GM18507 (cell line): Measurements from ENCODE around the gene PPP6R3.

Experiments
- DNase-seq: peaks from one replicate; pipeline ENCODE4 v3.0.0; 2011; ENCODE audit warnings: low read depth; ENCODE audit not compliant: insufficient read length; ENCODE audit errors: extremely low spot score
- FAIRE-seq: peaks from 2 replicates; lab custom pipeline; 2011; peaks lifted over from hg19 to GRCh38; lab: Jason Lieb, UNC

Gene PPP6R3

DNA sequence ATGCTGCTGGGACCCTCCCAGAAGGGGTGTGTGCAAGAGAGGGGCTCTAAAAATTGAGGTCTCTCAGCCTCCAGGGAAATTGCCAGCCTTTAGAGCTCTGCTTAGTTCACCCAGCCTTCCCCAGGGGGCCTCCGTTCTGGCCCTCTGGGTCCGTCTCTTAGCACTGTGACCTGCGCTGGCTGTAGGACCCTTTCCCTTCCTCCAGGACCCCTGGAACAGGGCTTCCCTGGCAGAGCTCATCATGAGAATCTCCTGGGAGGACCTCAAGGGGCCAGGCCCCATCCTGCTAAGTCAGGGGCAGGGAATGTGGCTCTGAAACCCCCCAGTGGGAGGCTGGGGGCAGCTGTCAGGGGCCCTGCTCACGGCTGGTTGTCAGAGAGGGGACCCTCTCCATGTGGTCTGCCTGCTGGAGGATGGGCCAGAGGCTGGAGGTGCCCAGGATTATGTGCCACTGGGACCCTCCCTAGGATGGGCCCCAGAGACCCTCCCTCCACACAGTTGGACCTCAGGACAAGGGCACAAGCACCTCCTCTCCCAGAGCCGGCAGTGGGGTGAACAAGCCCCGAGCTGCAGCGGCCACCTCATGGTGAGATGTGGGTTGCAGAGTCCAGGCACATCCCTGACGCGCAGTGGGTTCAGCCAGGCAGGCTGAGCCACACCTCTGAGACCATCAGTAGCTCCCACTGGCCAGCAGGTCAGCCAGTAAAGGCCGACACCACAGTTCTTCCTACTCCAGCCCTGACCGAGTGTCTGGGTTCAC lies 196.6 kb downstream of the PPP6R3 start:
- DNase-seq = no peak
- no peak for FAIRE-seq

DNA sequence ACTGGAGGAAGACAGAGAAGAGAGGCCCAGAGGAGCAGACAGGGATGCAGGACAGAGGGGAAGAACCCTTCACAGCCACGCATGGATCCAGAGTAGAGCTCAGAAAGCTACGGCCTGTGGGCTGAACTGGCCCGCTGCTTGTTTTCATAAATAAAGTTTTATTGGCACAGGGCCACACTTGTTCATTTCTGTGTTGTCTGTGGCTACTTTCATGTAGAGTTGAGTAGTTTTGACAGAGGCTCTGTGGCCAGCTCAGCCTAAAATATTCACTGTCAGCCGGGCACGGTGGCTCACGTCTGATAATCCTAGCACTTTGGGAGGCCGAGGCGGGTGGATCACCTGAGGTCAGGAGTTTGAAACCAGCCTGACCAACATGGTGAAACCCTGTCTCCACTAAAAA lies 197.5 kb downstream of the PPP6R3 start:
- DNase-seq (no peak), FAIRE-seq (no peak)

DNA sequence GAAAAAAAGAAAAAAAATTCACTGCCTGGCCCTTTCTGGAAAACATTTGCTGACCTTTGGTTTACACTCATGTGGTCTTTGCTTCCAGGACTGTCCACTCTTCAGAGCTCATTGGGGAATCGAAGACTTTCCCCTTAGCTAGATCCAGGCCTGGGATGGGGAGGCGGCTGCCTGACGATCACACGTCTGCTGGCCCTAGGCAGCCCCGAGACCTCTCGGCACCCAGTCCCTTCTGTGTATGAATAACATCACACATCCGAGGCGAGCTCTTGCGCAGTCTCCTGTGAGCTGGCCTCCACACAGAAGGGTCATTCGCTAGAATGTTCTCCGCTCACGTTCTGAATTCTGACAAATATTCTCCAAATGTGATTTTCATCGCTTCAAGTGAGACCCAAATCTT lies 198.1 kb downstream of the PPP6R3 start:
- no peak for FAIRE-seq

DNA sequence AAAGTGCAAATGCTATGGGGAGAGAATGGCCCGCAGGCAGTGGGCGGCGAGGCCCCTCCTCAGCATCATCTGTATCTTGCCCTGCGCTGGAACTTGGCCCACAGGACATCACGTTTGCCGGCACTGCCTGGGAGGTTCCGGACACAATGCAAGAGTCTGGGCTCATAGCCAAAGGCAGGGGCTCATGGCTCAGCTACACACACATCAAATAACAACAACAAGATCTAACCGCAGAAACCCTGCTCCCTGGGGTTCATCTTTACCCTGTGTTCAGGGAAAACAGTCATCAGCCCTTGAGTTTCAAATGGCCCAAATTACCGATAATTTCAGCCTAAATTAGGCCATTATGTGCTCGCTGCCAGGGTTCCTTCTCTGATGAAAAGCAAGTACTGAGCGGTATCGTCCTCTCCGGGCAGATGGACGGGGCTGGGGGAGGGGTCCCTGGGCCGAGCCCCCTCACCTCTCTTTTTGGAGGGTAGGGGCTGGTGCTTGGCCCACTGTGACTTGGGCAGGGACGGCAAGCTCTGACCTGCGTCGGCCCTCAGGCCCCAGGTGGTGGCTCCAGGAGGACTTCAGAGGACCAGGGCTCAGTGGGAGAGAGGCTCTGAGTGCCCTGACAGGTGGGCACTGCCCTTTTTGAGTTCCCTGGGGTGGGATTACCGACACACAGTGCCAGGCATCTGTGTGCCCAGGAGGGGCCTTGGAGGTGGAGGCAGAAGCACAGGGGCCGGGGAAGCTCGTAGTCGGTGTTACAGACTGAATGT lies 198.8 kb downstream of the PPP6R3 start:
- FAIRE-seq (no peak), DNase-seq (no peak)

More for the DNA sequence above, 198.1 kb downstream of the PPP6R3 start:
- DNase-seq = no peak

DNA sequence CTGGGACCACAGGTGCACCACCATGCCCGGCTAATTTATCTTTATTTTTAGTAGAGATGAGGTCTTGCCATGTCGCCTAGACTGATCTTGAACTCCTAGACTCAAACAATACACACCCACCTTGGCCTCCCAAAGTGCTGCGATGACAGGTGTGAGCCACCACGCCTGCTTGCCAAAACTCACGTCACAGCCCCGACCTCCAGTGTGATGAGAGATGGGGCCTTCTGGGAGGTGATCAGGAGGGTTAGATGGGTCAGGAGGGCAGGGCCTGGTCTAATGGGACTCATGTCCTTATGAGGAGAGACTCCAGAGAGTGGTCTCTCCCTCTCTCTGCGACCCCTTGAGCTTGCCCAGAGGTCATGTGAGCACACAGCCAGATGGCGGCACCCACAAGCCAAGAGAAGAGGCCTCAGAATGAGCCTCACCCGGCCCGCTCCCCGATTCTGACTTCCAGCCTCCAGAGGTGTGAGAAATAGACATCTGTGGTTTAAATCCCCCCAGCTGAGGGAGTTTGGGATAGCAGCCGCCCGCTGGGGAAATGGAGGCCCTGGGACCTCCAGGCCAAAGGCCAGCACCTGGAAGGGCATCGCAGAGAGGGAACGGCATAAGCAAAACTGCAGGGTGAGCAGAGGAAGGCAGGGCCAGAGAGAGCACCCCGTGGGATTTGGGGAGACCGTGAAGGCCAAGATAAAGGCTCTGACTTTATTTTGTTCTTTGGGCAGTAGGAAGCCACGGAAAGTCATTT lies 199.7 kb downstream of the PPP6R3 start:
- DNase-seq = no peak
- FAIRE-seq = no peak

DNA sequence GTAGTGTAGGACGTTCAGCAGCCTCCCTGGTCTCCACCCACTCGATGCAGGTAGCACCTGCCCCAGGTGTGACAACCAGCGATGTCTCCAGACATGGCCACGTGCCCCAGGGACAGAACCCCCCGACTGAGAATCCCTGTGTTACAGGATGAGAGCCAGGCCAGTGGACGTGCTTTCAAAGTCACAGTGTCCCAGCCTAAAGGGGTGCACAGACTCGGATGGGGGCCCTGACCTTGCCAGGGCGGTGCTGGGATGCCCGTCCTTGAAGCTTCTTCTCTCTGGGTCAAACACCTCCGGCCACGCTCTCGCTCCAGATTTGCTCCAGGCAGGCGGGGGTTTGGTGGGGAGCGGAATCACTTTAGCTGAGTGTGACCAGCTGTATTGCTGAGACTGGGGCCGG lies 200.5 kb downstream of the PPP6R3 start:
- no peak for FAIRE-seq
- no peak for DNase-seq

DNA sequence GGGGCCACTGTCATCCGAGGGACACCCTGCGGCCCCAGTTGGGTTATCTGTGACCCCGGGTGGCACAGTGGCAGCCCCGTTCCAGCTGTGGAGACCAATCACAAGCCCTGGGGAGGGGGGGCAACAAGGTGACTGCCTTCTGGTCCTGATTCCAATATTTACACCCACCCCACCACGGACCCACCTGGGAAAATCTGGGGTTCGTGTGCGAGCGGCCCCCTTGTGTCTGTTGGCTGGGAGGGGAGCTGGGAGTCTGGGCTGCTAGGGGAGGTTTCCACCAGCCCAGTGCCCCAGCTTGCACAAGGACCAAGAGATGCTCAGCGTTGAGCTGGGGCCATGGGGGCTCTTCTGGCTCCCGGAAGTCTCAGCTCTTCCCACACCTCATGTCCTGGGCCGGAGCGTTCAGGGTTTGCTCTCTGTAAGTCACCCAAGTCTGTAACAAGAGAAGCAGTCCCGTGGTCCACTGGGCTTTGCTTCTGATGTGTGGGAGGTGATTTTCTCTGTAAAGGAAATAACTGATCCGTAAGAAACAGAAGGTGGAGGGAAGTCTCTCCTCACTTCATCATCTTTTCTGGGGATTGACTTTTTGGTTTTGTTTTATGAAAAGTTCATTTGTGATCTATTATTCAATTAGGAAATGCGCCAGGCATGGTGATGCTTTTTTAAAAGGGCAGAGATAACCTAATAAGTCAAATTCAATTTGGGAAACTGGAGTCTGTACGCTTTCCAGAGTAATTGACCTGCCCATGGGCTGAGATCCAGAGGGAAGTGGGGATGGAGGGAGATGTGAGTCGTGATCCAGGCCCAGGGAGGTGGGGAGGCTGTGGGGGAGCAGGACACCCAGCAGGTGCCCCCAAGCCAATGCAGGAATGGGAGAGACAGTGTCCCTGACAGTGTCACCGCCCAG lies 201.4 kb downstream of the PPP6R3 start:
- no peak for DNase-seq
- FAIRE-seq = no peak

DNA sequence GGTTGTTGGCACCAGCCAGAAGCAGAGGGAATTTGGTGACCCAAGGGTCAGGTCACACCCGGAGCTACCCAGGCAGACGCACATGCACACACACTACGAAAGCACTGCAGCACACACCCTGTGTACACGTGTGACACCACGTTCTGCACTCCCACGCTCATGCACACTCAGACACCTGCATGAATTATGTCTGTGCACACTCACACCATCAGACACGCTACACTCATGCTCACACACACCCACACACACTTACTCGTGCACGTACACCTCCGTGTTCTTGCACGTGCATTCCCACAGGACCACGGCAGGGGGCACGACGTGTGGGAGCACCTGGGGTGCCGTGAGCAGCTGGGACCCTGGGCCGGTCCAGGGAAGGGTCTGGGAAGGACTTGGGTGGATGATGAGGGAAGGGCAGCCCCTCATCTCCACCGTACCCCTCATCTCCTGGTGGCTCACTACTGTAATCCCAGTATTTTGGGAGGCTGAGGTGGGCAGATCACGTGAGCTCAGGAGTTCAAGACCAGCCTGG lies 203.0 kb downstream of the PPP6R3 start:
- DNase-seq = no peak
- no peak for FAIRE-seq

DNA sequence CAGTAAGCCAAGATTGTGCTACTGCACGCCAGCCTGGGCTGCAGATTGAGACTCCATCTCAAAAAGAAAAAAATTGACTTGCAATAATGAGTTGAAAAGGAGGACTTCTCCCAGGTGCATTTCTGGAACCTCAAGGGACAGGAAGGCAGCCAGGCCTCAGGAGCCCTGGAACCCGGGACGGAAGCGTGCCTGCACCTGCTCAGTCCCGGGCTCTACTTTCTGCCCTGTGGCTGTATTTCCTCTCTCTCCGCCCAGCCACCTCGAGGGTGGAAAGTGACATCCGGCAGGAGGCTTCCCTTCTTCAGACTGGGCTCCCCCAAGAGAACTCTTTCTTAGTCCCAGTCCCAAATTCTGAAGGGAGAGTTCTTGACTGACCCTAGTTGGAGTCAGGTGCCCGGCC lies 203.6 kb downstream of the PPP6R3 start:
- DNase-seq (no peak), FAIRE-seq (no peak)

DNA sequence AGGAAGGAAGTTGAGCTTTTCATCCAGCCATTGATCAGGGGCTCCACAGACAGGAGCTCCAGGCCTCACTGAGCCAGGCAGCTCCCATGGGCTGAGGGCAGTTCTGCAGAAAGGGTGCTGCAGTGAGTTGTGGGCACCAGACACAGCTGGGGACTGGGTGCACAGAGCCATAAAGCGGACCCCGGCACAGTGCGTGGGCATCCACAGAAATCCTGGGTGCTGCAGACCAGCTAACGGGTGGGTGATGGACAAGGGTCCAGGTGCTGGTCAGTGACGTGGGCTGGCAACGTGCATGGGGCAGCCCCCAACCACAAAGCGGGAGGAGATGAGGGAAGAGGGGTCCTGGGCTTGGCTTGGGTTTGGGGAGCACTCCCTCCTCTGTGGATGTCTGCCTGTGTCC lies 204.4 kb downstream of the PPP6R3 start:
- no peak for FAIRE-seq
- no peak for DNase-seq
